ENCODE data around the gene SLC35F5.
"Not testable (repeated sequence)": the region's sequence is repeated elsewhere in the genome, so short reads cannot be mapped to it uniquely, and the experiment has no call there.

Gene SLC35F5

GRCh38 chr2:113707106-113707505 is 49.3 kb downstream of the SLC35F5 start:
- DNase-seq, result no peak
- no peak overlapping the region for H3K27ac ChIP-seq
- no peaks in the 10 kb centered on the region for H3K9me3 ChIP-seq
- no peak overlapping the region for H3K4me3 ChIP-seq
- peaks cover 0 to 16% (median under 1%) of the 10 kb centered on the region in 3 donors for H3K36me3 ChIP-seq
- intact Hi-C loops (cut with DNase I; ENCODE audit: low total_unique reads), result no loop called here
- no peaks in the 10 kb centered on the region for H3K27me3 ChIP-seq
- no peak for TF ChIP-seq CTCF (IDR thresholded peaks at IDR 0.05)
- H3K4me1 ChIP-seq, result no peaks in the 10 kb centered on the region

- intact Hi-C loops (cut with DNase I; ENCODE audit: low total_unique reads), result no loop called here
- Histone ChIP-seq H3K9me3 (no peaks in the 10 kb centered on the region), H3K4me1 (no peaks in the 10 kb centered on the region), H3K4me3 (no peak overlapping the region), H3K27ac (no peak overlapping the region), H3K36me3 (peaks cover 0 to 14% (median 0%) of the 10 kb centered on the region in 3 donors), H3K27me3 (no peaks in the 10 kb centered on the region)
- no peak for DNase-seq
- TF ChIP-seq CTCF (IDR thresholded peaks at IDR 0.05), result no peak
These were observed 50.4 kb downstream of the SLC35F5 start for GRCh38 chr2:113705982-113706523.

GRCh38 chr2:113704300-113704993 is 52.0 kb downstream of the SLC35F5 start:
- H3K27ac ChIP-seq; intact Hi-C loops (cut with DNase I; ENCODE audit: low total_unique reads); H3K4me3 ChIP-seq; H3K4me1 ChIP-seq; H3K27me3 ChIP-seq; H3K9me3 ChIP-seq; DNase-seq: not testable (repeated sequence)
- peaks cover 0 to 14% (median 0%) of the 10 kb centered on the region in 3 donors for H3K36me3 ChIP-seq

- intact Hi-C loops (cut with DNase I; ENCODE audit: low total_unique reads), result no loop called here
- Histone ChIP-seq H3K36me3 (peaks cover 0 to 14% (median 0%) of the 10 kb centered on the region in 3 donors), H3K4me3 (no peak overlapping the region), H3K4me1 (no peaks in the 10 kb centered on the region), H3K9me3 (no peaks in the 10 kb centered on the region), H3K27ac (no peak overlapping the region), H3K27me3 (no peaks in the 10 kb centered on the region)
- DNase-seq, result no peak
- no peak for TF ChIP-seq CTCF (IDR thresholded peaks at IDR 0.05)
These were observed 52.8 kb downstream of the SLC35F5 start for GRCh38 chr2:113703386-113704299.

GRCh38 chr2:113700186-113700841 is 56.1 kb downstream of the SLC35F5 start:
- H3K4me1 ChIP-seq, result no peaks in the 10 kb centered on the region
- peak; percentile 6 to 10 for TF ChIP-seq CTCF (IDR thresholded peaks at IDR 0.05)
- no peak for DNase-seq
- H3K36me3 ChIP-seq, result peaks cover 0 to 12% (median 0%) of the 10 kb centered on the region in 3 donors
- no peak overlapping the region for H3K4me3 ChIP-seq
- no peaks in the 10 kb centered on the region for H3K9me3 ChIP-seq
- no peak overlapping the region for H3K27ac ChIP-seq
- intact Hi-C loops (cut with DNase I; ENCODE audit: low total_unique reads), result no loop called here
- H3K27me3 ChIP-seq, result no peaks in the 10 kb centered on the region

Measured in tibial artery (tissue), 4 donors.